Neural cell (in vitro differentiated cells): Measurements from ENCODE around the gene WWC1. TPM values are rescaled to one million over a fixed set of nuclear protein-coding genes. Genes with fewer than 3 reads are reported as not detected.

Experiments used
- H2AFZ ChIP-seq: fragments of 200-600, 300-800 bp; sonication (generic), shearing (Covaris generic); 2 replicates; pipeline ENCODE4 v1.6.0; 2014; ENCODE audit warnings: low read depth, mild to moderate bottlenecking, antibody characterized with exemption, low read length, moderate library complexity
- H3F3A ChIP-seq: fragments of 200-600 bp; shearing (Covaris generic); 2 replicates; pipeline ENCODE4 v1.6.1; 2016; ENCODE audit warnings: mild to moderate bottlenecking, moderate library complexity, mixed read lengths, antibody characterized with exemption, low read length; ENCODE audit not compliant: insufficient read depth, poor library complexity, severe bottlenecking
- H3K27ac ChIP-seq: fragments of 200-600, 300-800 bp; sonication (generic), shearing (Covaris generic); 2 replicates; pipeline ENCODE4 v1.5.1; 2014; ENCODE audit warnings: mild to moderate bottlenecking, low read length, moderate library complexity
- H3K27me3 ChIP-seq: fragments of 300-800, 200-600 bp; sonication (generic), shearing (Covaris generic); 2 replicates; pipeline ENCODE4 v1.6.0; 2014; ENCODE audit warnings: mild to moderate bottlenecking, low read depth, low read length, moderate library complexity; ENCODE audit not compliant: insufficient read depth
- H3K36me3 ChIP-seq: fragments of 300-800, 200-600 bp; sonication (generic), shearing (Covaris generic); 2 replicates; pipeline ENCODE4 v1.5.1; 2014; ENCODE audit warnings: mild to moderate bottlenecking, antibody characterized with exemption, low read length, moderate library complexity; ENCODE audit not compliant: insufficient read depth
- H3K4me2 ChIP-seq: fragments of 300-800, 200-600 bp; sonication (generic), shearing (Covaris generic); 2 replicates; pipeline ENCODE4 v1.6.0; 2014; ENCODE audit warnings: mild to moderate bottlenecking, low read length
- H3K4me3 ChIP-seq: fragments of 300-800, 200-600 bp; sonication (generic), shearing (Covaris generic); 2 replicates; pipeline ENCODE4 v1.5.1; 2014; ENCODE audit warnings: mild to moderate bottlenecking, low read length, moderate library complexity
- H3K79me2 ChIP-seq: fragments of 200-600 bp; shearing (Covaris generic); replicated peaks from 2 replicates; pipeline ENCODE4 v1.6.0; 2014; ENCODE audit warnings: mild to moderate bottlenecking, low read length, moderate library complexity; ENCODE audit not compliant: insufficient read depth
- H3K9ac ChIP-seq: fragments of 300-800, 200-600 bp; sonication (generic), shearing (Covaris generic); 2 replicates; pipeline ENCODE4 v1.6.1; 2016; ENCODE audit warnings: mild to moderate bottlenecking, low read length, mixed read lengths
- H3K9me2 ChIP-seq: fragments of 200-600 bp; shearing (Covaris generic); 2 replicates; pipeline ENCODE4 v1.6.1; 2016; ENCODE audit warnings: mild to moderate bottlenecking, low read length, mixed read lengths; ENCODE audit not compliant: insufficient read depth
- H3K9me3 ChIP-seq: fragments of 200-600, 300-800 bp; sonication (generic), shearing (Covaris generic); 2 replicates; pipeline ENCODE4 v1.6.1; 2016; ENCODE audit warnings: mild to moderate bottlenecking, mixed run types, low read length, moderate library complexity, mixed read lengths
- H4K20me1 ChIP-seq: fragments of 200-600 bp; shearing (Covaris generic); 2 replicates; pipeline ENCODE4 v1.6.1; 2016; ENCODE audit warnings: mild to moderate bottlenecking, mixed run types; ENCODE audit not compliant: insufficient read depth
- CTCF ChIP-seq: fragments of 450-650 bp; IDR thresholded peaks from 2 replicates; pipeline ENCODE4 v1.5.1; 2014; ENCODE audit warnings: antibody characterized with exemption, mild to moderate bottlenecking, moderate library complexity; ENCODE audit not compliant: poor library complexity, severe bottlenecking
- EP300 ChIP-seq: fragments of 450-650 bp; conservative IDR thresholded peaks from 2 replicates; pipeline ENCODE4 v1.6.1; 2014; ENCODE audit warnings: antibody characterized with exemption, mild to moderate bottlenecking, moderate library complexity; ENCODE audit not compliant: poor library complexity, severe bottlenecking
- EZH2 ChIP-seq: fragments of 200-600, 300-800 bp; shearing (Covaris generic), sonication (generic); IDR thresholded peaks from 2 replicates; pipeline ENCODE4 v1.6.1; 2014; ENCODE audit warnings: antibody characterized with exemption, low read length, borderline replicate concordance, mild to moderate bottlenecking; ENCODE audit not compliant: insufficient read depth, poor library complexity, severe bottlenecking
- MXI1 ChIP-seq: fragments of 450-650 bp; conservative IDR thresholded peaks from 2 replicates; pipeline ENCODE4 v1.6.1; 2014; ENCODE audit warnings: antibody characterized with exemption, mild to moderate bottlenecking; ENCODE audit not compliant: poor library complexity, severe bottlenecking
- POLR2AphosphoS5 ChIP-seq: IDR thresholded peaks from 2 replicates; pipeline ENCODE4 v1.6.1; 2012
- RAD21 ChIP-seq: fragments of 450-650 bp; conservative IDR thresholded peaks from 2 replicates; pipeline ENCODE4 v1.6.1; 2014; ENCODE audit warnings: antibody characterized with exemption, mild to moderate bottlenecking, moderate library complexity
- REST ChIP-seq: IDR thresholded peaks from 2 replicates; pipeline ENCODE4 v1.6.1; 2012; ENCODE audit warnings: borderline replicate concordance
- SMC3 ChIP-seq: fragments of 450-650 bp; conservative IDR thresholded peaks from 2 replicates; pipeline ENCODE4 v1.6.1; 2014; ENCODE audit warnings: antibody characterized with exemption, mild to moderate bottlenecking, moderate library complexity; ENCODE audit not compliant: poor library complexity
- TAF1 ChIP-seq: IDR thresholded peaks from 2 replicates; pipeline ENCODE4 v1.6.1; 2012; ENCODE audit warnings: low read depth
- polyA plus RNA-seq: library from polyadenylated mRNA; depleted of rRNA; stranded (reverse); fragments of >200 nt; gene quantifications from 2 replicates; pipeline ENCODE4 v1.2.3, GENCODE V29; 2014

The WWC1 gene
- polyA plus RNA-seq, 1 donor from 2014 or later = 0.97 TPM

- no peaks in the 10 kb centered on the region for H3K9me3 ChIP-seq
- H3K9me2 ChIP-seq = no peaks in the 10 kb centered on the region
- H3K27me3 ChIP-seq = no peaks in the 10 kb centered on the region
- no peak overlapping the region for H3K4me3 ChIP-seq
- no peak overlapping the region for H3K9ac ChIP-seq
- no peaks in the 10 kb centered on the region for H4K20me1 ChIP-seq
- H3K79me2 ChIP-seq = no peaks in the 10 kb centered on the region
- no peak overlapping the region for H3K4me2 ChIP-seq
- H3K36me3 ChIP-seq = no peaks in the 10 kb centered on the region
- no peak overlapping the region for H3K27ac ChIP-seq
- H2AFZ ChIP-seq = no peak overlapping the region
- no peak for TF ChIP-seq TAF1
- TF ChIP-seq RAD21 = no peak
- no peak for TF ChIP-seq REST
- no peak for TF ChIP-seq MXI1
- no peak for TF ChIP-seq EZH2
- TF ChIP-seq CTCF = no peak
- no peak for TF ChIP-seq SMC3
- no peak for TF ChIP-seq EP300
- TF ChIP-seq POLR2AphosphoS5 = no peak
- H3F3A ChIP-seq = no peaks in the 10 kb centered on the region
Observed at GRCh38 chr5:168446983-168447619, 155.7 kb downstream of the WWC1 start.

GRCh38 chr5:168447808-168448207 is 156.4 kb downstream of the WWC1 start:
- Histone ChIP-seq H2AFZ (no peak overlapping the region), H3K27me3 (no peaks in the 10 kb centered on the region), H3K36me3 (no peaks in the 10 kb centered on the region), H4K20me1 (no peaks in the 10 kb centered on the region), H3K4me3 (no peak overlapping the region), H3F3A (no peaks in the 10 kb centered on the region), H3K4me2 (no peak overlapping the region), H3K79me2 (no peaks in the 10 kb centered on the region), H3K27ac (no peak overlapping the region), H3K9me2 (no peaks in the 10 kb centered on the region), H3K9ac (no peak overlapping the region), H3K9me3 (no peaks in the 10 kb centered on the region)
- no peak for TF ChIP-seq TAF1
- no peak for TF ChIP-seq EZH2
- TF ChIP-seq EP300 = no peak
- no peak for TF ChIP-seq SMC3
- TF ChIP-seq MXI1 = no peak
- TF ChIP-seq CTCF = no peak
